Parathyroid adenoma (tissue), 2 donors: ENCODE results near the gene FSD1.

Experiments used
- H2AFZ ChIP-seq: fragments of 300-600 bp; sonication (generic); one replicate; pipeline ENCODE4 v1.7.0; 2017; ENCODE audit warnings: antibody characterized with exemption, mild to moderate bottlenecking
- H3K27ac ChIP-seq: fragments of 300-600 bp; sonication (generic); one replicate; pipeline ENCODE4 v1.7.0; 2017
- H3K27me3 ChIP-seq: fragments of 300-600 bp; sonication (generic); one replicate; pipeline ENCODE4 v1.7.0; 2017; ENCODE audit warnings: low read length; ENCODE audit not compliant: control insufficient read depth, insufficient read depth
- H3K36me3 ChIP-seq: fragments of 300-600 bp; sonication (generic); one replicate; pipeline ENCODE4 v1.7.0; 2017; ENCODE audit warnings: low read length; ENCODE audit not compliant: control insufficient read depth, insufficient read depth
- H3K4me1 ChIP-seq: fragments of 300-600 bp; sonication (generic); one replicate; pipeline ENCODE4 v1.7.0; 2017; ENCODE audit warnings: control low read depth
- H3K4me2 ChIP-seq: fragments of 300-600 bp; sonication (generic); one replicate; pipeline ENCODE4 v1.7.0; 2017; ENCODE audit warnings: low read length
- H3K4me3 ChIP-seq: fragments of 300-600 bp; sonication (generic); one replicate; pipeline ENCODE4 v1.7.0; 2017; ENCODE audit warnings: low read depth, low read length
- H3K79me2 ChIP-seq: fragments of 300-600 bp; sonication (generic); one replicate; pipeline ENCODE4 v1.7.0; 2017; ENCODE audit warnings: control low read depth
- H3K9ac ChIP-seq: fragments of 300-600 bp; sonication (generic); one replicate; pipeline ENCODE4 v1.7.0; 2017; ENCODE audit warnings: mild to moderate bottlenecking
- H3K9me3 ChIP-seq: fragments of 300-600 bp; sonication (generic); one replicate; pipeline ENCODE4 v1.7.0; 2017; ENCODE audit warnings: low read length; ENCODE audit not compliant: control insufficient read depth
- CTCF ChIP-seq: fragments of 300-600 bp; sonication (generic); IDR thresholded peaks from one replicate; pipeline ENCODE4 v1.7.0; 2017; ENCODE audit warnings: antibody characterized with exemption, mild to moderate bottlenecking
- donor health status: primary hyperparathyroidism.

The FSD1 gene

DNA sequence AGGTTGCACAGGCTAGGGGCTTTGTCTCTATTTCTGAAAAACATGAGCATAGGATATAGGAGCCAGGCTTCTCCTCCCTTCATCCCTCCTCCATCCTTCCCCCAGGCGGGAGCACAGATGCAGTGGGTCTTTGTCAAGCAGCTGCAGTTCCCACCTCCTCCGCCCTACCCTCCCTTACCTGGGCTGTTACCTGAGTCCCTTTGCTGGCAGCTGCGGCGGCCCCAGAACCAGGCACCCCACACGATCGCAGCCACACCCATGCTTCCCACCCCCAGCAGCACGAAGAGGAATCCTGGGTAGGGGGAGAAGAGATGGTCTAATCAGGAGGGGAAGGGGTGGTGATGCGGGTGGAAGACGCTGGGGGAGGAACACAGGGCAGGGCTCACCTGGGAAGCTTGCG, 10.0 kb upstream of the FSD1 start:
- Histone ChIP-seq H3K4me3 (no peak overlapping the region), H3K9me3 (no peaks in the 10 kb centered on the region), H3K4me2 (no peak overlapping the region), H3K4me1 (no peaks in the 10 kb centered on the region), H3K36me3 (no peaks in the 10 kb centered on the region), H3K27ac (no peak overlapping the region), H3K79me2 (no peaks in the 10 kb centered on the region), H3K27me3 (no peaks in the 10 kb centered on the region), H3K9ac (no peak overlapping the region), H2AFZ (no peak overlapping the region)
- TF ChIP-seq CTCF: no peak

- no peaks in the 10 kb centered on the region for H3K27me3 ChIP-seq
Observed at GRCh38 chr19:4295972-4296771, 8.2 kb upstream of the FSD1 start.

GRCh38 chr19:4297901-4298809, 6.2 kb upstream of the FSD1 start:
- Histone ChIP-seq H3K4me2 (no peak overlapping the region), H3K27ac (no peak overlapping the region), H3K79me2 (no peaks in the 10 kb centered on the region), H3K27me3 (no peaks in the 10 kb centered on the region), H3K4me1 (no peaks in the 10 kb centered on the region), H3K9ac (no peak overlapping the region), H3K9me3 (no peaks in the 10 kb centered on the region), H2AFZ (no peak overlapping the region), H3K4me3 (no peak overlapping the region), H3K36me3 (no peaks in the 10 kb centered on the region)
- no peak for TF ChIP-seq CTCF

More at GRCh38 chr19:4295972-4296771, 8.2 kb upstream of the FSD1 start:
- no peaks in the 10 kb centered on the region for H3K4me1 ChIP-seq
- no peak for TF ChIP-seq CTCF
- no peak overlapping the region for H3K4me3 ChIP-seq
- no peak overlapping the region for H3K9ac ChIP-seq
- H3K79me2 ChIP-seq: no peaks in the 10 kb centered on the region
- no peaks in the 10 kb centered on the region for H3K36me3 ChIP-seq
- H2AFZ ChIP-seq: no peak overlapping the region
- H3K9me3 ChIP-seq: no peaks in the 10 kb centered on the region
- H3K4me2 ChIP-seq: no peak overlapping the region
- no peak overlapping the region for H3K27ac ChIP-seq

DNA sequence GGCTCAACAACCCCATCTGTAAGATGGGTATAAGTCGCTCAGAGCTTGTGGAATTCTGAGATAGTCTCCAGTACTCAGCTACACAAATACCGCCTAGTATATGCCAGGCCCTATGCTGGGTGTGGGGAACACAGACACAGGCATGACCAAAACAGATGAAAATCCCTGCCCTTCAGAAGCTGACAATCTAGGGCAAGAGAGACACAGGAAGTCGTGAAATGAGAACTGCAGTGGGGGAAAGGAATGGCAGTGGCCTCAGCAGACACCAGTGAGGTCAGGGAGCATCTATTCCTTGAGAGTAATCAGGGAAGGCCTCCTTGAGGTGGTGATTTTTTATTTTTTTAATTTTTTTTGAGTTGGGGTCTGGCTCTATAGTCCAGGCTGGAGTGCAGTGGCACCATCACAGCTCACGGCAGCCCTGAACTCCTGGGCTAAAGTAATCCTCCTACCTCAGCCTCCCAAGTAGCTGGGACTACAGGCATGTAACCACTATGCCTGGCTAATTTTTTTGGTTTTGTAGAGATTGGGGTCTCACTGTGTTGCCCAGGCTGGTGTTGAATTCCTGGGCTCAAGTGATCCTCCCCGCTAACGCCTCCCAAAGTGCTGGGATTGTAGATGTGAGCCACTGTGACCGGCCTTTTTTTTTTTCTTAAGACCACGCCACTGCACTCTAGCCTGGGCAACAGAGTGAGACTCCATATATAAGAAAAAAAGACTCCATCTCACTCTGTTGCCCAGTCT, 5.4 kb upstream of the FSD1 start:
- H3K9ac ChIP-seq: no peak overlapping the region
- no peaks in the 10 kb centered on the region for H3K79me2 ChIP-seq
- H3K4me3 ChIP-seq: no peak overlapping the region
- no peaks in the 10 kb centered on the region for H3K9me3 ChIP-seq
- H3K27ac ChIP-seq: no peak overlapping the region
- H3K4me2 ChIP-seq: no peak overlapping the region
- H3K36me3 ChIP-seq: no peaks in the 10 kb centered on the region
- no peak for TF ChIP-seq CTCF
- no peaks in the 10 kb centered on the region for H3K4me1 ChIP-seq
- H3K27me3 ChIP-seq: no peaks in the 10 kb centered on the region
- H2AFZ ChIP-seq: no peak overlapping the region
